Activated gamma-delta T cell treated with anti-CD3 and anti-CD28 coated beads, Interleukin-2, amount 50 U/mL, for 16 hours (primary cell): ENCODE data around the gene EOGT.

Source experiments
- DNase-seq: peaks from one replicate; pipeline ENCODE4 v3.0.0-alpha.2; 2020; ENCODE audit warnings: low read depth

EOGT gene

GRCh38 chr3:69013253-69014021, at the start of gene EOGT:
Gene EOGT, minus strand, starts transcription at chr3:69013684. Its CDS starts 3,838 bp downstream, at chr3:69009846.
- DNase-seq, result peak; percentile 64

- DNase-seq, result no peak
Observed at GRCh38 chr3:69059688-69060087, 46.2 kb upstream of the EOGT start.

- DNase-seq, result no peak
Observed at GRCh38 chr3:69058947-69059224, 45.4 kb upstream of the EOGT start.

- no peak for DNase-seq
Observed at GRCh38 chr3:69058180-69058946, 44.9 kb upstream of the EOGT start.

- DNase-seq, result no peak
Observed at GRCh38 chr3:69052472-69052898, 39.0 kb upstream of the EOGT start.

DNA sequence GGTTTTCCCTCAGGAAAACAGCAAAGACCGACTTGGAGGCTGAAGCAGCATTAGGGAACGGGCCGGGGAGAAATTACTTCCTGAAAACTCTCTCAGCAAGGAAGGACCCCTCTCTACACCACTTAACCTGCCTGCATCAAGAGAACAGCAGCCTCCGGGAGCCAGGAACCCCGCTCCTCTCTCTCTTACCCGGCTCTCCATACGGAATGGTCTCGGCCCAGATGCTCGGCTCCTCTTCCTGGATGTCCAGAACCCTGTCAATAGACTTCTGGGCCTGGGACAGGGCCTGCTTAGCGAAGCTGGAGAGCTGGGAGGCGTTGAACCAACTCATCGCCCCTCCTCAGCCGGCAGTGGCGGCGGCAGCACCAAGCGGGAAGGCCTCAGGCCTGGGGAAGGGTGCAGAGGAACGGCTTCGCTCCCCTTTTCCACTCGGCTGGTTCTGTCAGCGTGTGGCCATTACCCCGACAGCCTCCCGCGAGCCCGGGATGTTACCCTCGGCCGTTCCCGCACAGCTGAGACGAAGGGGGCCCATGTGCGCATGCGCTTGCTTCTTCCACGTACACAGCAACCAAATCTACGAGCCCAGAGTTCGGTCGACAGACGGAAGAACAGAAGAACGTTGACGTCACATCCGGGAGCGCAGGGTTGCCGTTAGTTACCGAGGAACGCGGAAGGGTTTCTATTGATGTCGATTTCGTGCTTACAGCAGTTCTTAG, 38.4 kb upstream of the EOGT start, which contains the start of gene TMF1:
TSS of gene TMF1 (minus strand) at position 578 of the 716 bp plus-strand sequence. CDS start at position 331, 247 bp downstream.
- peak; percentile 95 for DNase-seq

DNA sequence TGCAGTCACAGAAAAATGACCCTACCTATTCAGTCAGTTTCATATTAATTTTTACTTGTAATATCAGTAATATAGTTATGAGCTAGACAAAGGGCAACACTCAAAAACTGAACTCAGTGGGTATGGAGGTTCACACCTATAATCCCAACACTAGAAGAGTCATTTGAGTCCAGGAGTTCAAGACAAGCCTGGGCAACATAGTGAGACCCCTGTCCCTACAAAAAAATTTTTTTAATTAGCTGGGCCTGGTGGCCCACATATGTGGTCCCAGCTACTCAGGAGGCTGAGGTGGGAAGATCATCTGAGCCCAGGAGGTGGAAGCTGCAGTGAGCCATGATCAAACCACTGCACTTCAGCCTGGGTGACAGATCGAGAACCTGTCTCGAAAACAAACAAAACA, 35.5 kb upstream of the EOGT start:
- DNase-seq, result no peak

- no peak for DNase-seq
Observed at GRCh38 chr3:69044608-69045007, 31.1 kb upstream of the EOGT start.

GRCh38 chr3:69033470-69033869, 20.0 kb upstream of the EOGT start:
- no peak for DNase-seq

DNA sequence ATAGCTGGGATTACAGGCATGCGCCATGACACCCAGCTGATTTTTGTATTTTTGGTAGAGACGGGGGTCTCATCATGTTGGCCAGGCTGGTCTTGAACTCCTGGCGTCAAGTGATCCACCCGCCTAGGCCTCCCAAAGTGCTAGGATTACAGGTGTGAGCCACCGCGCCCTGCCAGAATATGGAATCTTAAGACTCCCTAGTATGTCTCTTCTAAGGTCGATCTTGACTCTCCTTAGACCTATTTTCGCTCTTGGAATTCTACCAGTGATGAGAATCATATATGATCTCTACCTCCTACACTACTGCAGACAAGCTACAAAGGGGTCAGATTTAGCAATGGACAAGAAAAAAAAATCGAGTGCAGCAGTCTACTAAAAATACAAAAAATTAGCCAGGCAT, 19.3 kb upstream of the EOGT start:
- no peak for DNase-seq

DNA sequence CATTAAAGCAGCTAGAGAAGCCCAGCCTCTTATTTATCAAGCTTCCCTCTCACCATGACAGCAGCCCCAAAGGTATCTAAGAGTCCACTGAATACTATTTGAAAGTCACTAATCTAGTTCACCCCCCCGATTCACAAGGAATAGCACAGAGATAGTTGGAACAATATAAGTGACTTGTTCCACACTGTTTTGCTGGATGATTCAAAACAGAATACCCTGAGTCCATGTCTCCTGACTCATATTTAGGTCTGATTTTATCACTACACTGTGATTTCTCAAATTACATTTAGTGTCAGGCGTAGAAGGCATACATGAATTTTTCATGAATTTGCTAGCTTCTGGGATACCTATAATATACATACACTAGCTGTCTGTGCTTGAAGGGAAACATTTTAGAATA, 18.7 kb upstream of the EOGT start:
- DNase-seq, result no peak

DNA sequence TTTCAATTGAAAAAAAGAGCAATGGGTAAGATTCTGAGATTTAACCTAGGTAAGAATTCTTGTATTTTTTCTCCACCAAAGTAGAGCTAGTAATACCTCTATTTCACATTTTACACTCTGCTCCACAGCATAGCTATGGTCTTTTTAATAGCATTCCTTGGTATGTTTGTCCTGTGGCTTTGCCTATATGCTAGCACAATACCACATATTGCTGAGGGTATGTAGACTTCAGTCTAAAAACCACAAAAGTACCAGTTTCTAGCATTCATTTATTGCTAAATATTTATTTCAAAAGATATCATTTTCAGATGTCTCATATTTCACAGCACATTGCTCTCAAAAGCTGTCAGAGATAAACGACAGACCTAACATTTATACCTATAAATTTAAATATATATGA, 18.2 kb upstream of the EOGT start:
- DNase-seq, result no peak

DNA sequence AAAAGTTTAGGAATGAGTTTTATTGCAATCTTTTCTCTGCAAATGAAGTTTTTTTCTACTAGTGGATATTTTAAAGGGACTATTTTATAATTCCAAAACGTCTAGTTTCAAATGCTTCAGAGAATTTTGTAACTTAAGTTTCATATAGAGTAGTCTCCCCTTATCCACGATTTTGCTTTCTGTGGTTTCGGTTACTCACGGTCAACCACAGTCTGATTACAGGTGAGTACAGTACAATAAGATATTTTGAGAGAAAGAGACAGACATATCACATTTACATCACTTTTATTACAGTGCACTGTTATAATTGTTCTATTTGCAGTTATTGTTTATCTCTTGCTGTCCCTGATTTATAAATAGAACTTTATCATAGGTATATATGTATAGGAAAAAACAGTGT, 7.4 kb upstream of the EOGT start:
- DNase-seq, result no peak

DNA sequence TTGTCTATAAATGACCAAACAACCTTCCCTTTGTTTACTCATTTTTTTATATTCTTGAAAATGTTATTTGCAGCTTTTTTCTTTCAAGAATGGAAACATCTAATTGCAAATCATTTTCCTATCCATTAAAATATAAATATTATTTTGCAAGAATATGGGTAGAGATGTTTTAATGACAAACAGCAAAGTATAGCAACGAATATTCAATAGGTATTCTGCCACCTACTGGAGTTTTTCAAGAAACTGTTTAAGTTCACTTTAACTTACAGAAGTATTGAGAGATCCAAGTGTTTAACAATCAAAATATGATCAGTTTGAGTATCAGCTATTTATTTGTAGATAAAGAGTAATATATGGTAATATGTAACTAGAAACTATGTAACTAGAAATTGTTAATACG, 6.9 kb upstream of the EOGT start:
- no peak for DNase-seq

- DNase-seq, result no peak
Observed at GRCh38 chr3:69016901-69017300, 3.4 kb upstream of the EOGT start.

DNA sequence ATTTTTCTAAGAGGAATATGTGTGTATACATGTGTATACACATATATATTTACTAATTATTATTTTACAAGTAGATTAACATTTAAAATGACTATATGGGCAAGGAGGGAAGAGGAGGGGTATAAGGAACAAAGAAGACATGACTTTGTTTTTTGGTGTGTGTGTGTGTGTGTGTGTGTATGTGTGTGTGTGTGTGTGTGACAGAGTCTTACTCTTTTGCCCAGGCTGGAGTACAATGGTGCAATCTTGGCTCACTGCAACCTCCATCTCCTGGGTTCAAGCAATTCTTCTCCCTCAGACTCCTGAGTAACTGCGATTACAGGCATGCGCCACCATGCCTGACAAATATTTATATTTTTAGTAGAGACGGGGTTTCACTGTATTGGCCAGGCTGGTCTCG, 2.6 kb upstream of the EOGT start:
- DNase-seq, result no peak

DNA sequence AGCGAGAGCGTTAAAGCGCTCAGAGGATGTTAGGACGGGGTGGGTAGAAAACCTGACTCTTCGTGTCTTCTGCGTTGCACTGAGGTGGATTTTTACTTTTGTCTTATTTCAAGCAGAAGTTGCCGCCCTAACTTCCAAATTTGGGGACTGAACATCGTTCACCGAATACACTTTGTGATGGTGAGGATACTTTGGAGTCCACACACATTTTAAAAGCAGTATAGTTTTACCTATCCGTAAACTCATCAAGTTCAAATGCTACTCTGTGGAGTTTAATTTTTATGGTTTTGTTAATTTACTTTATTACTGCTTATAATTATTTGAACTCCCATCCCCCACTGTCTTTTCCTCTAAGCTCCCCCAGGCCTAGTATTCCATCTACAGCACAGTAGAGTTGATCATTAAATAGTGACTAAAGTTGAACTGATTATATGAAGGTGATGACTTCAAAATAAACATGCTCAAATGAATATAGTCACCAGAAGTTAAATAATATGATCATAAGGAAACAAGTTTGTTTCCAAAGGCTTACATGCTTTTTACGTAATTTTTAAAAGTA, 617 bp upstream of the EOGT start:
- no peak for DNase-seq

GRCh38 chr3:69012800-69013252, 658 bp downstream of the EOGT start:
- DNase-seq, result no peak

DNA sequence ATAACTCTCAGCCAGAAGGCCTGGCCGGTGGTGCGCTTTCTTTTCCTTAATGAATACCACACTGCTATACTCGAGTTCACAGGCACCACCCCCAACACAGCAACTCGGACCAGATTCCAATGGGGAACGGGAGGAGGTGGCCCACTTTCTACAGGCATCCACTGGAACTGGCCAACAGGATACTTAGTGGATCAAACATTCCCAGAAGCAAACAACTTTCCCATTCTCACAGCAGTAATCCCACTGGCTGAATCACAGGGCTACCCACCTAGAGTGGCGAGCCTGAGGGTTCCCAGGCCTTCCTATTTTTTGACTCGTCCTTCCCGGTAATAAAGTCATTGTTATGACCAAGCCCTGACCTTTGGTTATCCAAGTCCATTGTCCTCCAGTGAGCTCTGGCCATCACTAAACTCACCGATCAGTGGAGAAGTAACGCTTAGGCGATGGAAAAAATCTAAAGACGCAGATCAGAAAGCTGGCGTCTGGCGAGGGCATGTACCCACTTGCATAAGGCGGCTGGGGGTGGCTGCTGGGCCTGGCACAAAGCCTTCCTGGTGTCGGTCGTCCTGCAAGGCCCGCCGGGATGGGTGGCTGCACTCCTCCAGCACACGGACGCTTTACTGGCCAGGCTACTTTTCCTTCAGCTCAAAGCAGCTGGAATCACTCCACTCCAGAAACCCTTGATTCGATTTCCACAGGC, 1.2 kb downstream of the EOGT start:
- DNase-seq, result no peak

DNA sequence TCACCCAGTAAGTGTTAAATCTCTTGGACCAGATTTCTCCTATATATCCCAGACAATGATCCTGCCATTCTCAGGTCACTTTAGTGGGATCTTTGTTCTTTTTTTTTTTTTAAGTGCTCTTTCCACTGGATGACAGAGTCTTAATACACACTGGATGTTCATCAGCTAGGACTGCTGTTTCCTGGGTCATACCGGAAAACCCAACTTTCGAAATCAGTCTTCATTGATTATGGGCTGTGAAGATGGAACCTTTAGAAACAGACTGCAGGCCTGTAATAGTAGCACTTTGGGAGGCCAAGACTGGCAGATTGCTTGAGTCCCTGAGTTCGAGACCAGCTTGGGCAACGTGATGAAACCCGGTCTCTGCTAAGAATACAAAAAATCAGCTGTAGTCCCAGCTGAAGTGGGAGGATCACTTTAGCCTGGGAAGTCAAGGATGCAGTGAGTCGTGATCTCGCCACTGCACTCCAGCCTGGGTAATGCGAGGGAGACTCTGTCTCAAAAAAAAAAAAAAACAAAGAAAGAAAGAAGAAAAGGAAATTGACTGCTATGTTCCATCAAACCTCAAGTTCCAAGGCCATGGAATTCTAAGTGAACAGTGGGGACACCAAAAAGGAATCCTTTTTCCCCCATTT, 2.3 kb downstream of the EOGT start:
- DNase-seq, result no peak
